Activated T-helper 2 cell treated with anti-CD3 and anti-CD28 coated beads, Interferon-gamma antibody, Interleukin-2, Interleukin-4, amounts not matched to agents 10 μg/mL and 5 μg/mL and 100 μg/mL, durations not matched to agents 14 hours and 24 hours and 36 hours (primary cell): ENCODE results near the gene ADRA2B. TPM values are rescaled to one million over a fixed set of nuclear protein-coding genes. Genes with fewer than 3 reads are reported as not detected.

ENCODE experiments used
- DNase-seq: peaks from one replicate; pipeline ENCODE4 v3.0.0; 2021; ENCODE audit warnings: low spot score
- H3K27ac Mint-ChIP-seq: one replicate; pipeline ENCODE4 v1.8.0; 2021; ENCODE audit warnings: mixed read lengths
- H3K27me3 Mint-ChIP-seq: one replicate; pipeline ENCODE4 v1.8.0; 2021; ENCODE audit warnings: low read depth, mixed read lengths
- H3K36me3 Mint-ChIP-seq: one replicate; pipeline ENCODE4 v1.8.0; 2021; ENCODE audit warnings: low read depth, mixed read lengths
- H3K4me1 Mint-ChIP-seq: one replicate; pipeline ENCODE4 v1.8.0; 2021; ENCODE audit warnings: low read depth, mixed read lengths
- H3K4me3 Mint-ChIP-seq: one replicate; pipeline ENCODE4 v1.8.0; 2021; ENCODE audit warnings: low read depth, mild to moderate bottlenecking, moderate library complexity, mixed read lengths
- H3K9me3 Mint-ChIP-seq: one replicate; pipeline ENCODE4 v1.8.0; 2021; ENCODE audit warnings: mixed read lengths
- intact Hi-C: fragments of 100-400 bp; cut with micrococcal nuclease; formaldehyde crosslinking; loops from one replicate; pipeline ENCODE4 v1.15.1; 2023
- total RNA-seq: library from RNA; stranded (reverse); gene quantifications from 2 replicates; pipeline ENCODE4 v1.2.3, GENCODE V29; 2022

The ADRA2B gene
- total RNA-seq, 1 donor from 2014 or later = 0.21 TPM

DNA sequence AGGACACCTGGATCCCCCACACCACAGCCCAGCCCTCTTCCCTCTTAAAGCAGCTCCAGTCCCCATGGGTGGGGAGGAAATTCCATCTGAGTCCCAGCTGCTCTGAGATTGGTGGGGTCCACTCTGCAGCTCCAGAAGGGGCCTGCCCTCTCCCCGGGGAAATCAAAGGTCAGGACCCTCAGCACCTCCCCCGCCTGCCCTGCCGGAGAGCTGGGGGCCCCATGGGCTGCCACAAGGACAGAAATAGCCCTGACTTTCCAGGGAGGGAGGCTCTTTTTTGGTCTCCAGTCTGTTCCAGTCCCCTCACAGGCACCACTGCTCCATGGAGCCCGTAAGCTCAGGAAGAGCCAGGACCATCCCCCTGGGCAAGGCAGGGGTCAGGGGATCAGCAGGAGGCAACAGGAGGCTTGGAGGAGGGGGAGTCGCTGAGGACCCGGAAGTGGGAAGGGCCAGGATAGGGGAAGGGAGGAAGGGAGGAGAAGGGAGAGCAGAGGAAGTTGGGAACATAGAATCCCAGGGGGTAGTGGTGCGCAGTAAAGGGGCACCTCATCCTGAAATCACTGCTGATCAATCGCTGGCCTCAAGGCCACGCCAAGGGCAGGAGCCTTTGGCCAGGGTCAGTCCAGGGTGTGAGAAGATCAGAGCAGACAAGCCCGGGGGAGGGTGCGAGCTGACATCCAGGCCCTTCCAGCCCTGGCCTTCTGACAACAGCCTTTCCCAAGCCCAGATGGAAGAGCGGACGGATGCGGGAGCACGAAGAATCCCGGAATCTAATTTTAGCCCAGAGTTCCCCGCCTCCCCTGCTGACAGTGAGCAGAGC lies 7.6 kb downstream of the ADRA2B start:
- H3K36me3 Mint-ChIP-seq = no peaks in the 10 kb centered on the region
- H3K27me3 Mint-ChIP-seq = peaks cover 5% of the 10 kb centered on the region
- no peak overlapping the region for H3K27ac Mint-ChIP-seq
- H3K9me3 Mint-ChIP-seq = peaks cover 11% of the 10 kb centered on the region
- H3K4me3 Mint-ChIP-seq = no peak overlapping the region
- no peak for DNase-seq
- no peaks in the 10 kb centered on the region for H3K4me1 Mint-ChIP-seq
- intact Hi-C loops = no loop called here

DNA sequence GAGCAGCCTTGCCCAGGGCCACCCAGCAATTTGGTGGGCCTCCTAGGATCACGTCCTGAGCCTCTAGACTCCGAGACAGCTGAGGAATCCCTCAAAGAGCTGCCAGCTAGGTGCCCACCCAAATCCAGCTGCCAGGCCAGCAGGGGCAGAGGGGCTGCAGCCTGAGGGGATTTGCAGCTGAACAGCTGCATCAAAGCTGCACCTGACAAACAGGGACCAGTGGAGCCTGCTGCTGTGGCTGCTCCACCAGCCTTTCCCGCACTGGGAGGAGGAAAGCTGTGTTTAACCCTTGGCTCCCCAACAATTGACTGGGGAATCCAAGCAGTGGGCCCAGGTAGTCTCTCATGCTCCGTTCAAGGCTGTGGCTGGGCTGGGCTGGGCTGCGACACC lies 8.2 kb downstream of the ADRA2B start:
- H3K4me1 Mint-ChIP-seq = no peaks in the 10 kb centered on the region
- intact Hi-C loops = no loop called here
- peaks cover 11% of the 10 kb centered on the region for H3K9me3 Mint-ChIP-seq

DNA sequence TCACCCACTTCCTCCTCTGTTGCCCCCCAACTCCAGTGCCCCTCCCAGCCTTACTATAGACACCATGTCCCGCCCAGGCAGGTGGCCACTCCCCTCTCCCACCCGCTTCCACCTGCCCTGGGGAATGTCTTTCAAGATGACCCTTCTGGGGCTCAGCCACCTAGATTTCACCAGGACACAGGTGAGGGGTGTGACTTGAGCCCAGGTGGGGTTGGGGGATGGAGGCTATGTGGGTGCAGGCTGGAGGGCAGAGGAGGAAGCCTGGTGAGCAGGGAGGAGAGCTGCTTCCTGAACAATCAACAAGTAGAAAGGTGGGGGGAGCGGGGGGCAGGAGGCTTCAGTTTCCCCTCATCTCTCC lies 8.7 kb downstream of the ADRA2B start:
- Mint-ChIP-seq H3K4me1 (no peaks in the 10 kb centered on the region), H3K4me3 (no peak overlapping the region), H3K9me3 (peaks cover 11% of the 10 kb centered on the region), H3K27ac (no peak overlapping the region), H3K36me3 (no peaks in the 10 kb centered on the region), H3K27me3 (peaks cover 5% of the 10 kb centered on the region)
- intact Hi-C loops = no loop called here
- no peak for DNase-seq

More for the DNA sequence above, 8.2 kb downstream of the ADRA2B start:
- Mint-ChIP-seq H3K27ac (no peak overlapping the region), H3K27me3 (peaks cover 5% of the 10 kb centered on the region), H3K4me3 (no peak overlapping the region), H3K36me3 (no peaks in the 10 kb centered on the region)
- no peak for DNase-seq

GRCh38 chr2:96106991-96107707 lies 9.2 kb downstream of the ADRA2B start:
- H3K9me3 Mint-ChIP-seq = peaks cover 11% of the 10 kb centered on the region
- H3K27ac Mint-ChIP-seq = no peak overlapping the region
- H3K36me3 Mint-ChIP-seq = no peaks in the 10 kb centered on the region
- intact Hi-C loops = no loop called here
- no peaks in the 10 kb centered on the region for H3K4me1 Mint-ChIP-seq
- peaks cover 5% of the 10 kb centered on the region for H3K27me3 Mint-ChIP-seq
- no peak for DNase-seq
- H3K4me3 Mint-ChIP-seq = no peak overlapping the region

- intact Hi-C loops = no loop called here
- Mint-ChIP-seq H3K4me1 (no peaks in the 10 kb centered on the region), H3K4me3 (no peak overlapping the region), H3K36me3 (no peaks in the 10 kb centered on the region), H3K27ac (no peak overlapping the region), H3K27me3 (peaks cover 5% of the 10 kb centered on the region), H3K9me3 (peaks cover 11% of the 10 kb centered on the region)
- DNase-seq = no peak
These were observed 10.2 kb downstream of the ADRA2B start for GRCh38 chr2:96105994-96106715.

GRCh38 chr2:96105152-96105915 lies 11.0 kb downstream of the ADRA2B start:
- H3K36me3 Mint-ChIP-seq = no peaks in the 10 kb centered on the region
- no peak for DNase-seq
- intact Hi-C loops = no loop called here
- H3K27ac Mint-ChIP-seq = no peak overlapping the region
- peaks cover 11% of the 10 kb centered on the region for H3K9me3 Mint-ChIP-seq
- no peaks in the 10 kb centered on the region for H3K4me1 Mint-ChIP-seq
- no peak overlapping the region for H3K4me3 Mint-ChIP-seq
- H3K27me3 Mint-ChIP-seq = peaks cover 5% of the 10 kb centered on the region

- no peaks in the 10 kb centered on the region for H3K4me1 Mint-ChIP-seq
- no peak overlapping the region for H3K4me3 Mint-ChIP-seq
- no peak overlapping the region for H3K27ac Mint-ChIP-seq
- DNase-seq = no peak
- H3K36me3 Mint-ChIP-seq = no peaks in the 10 kb centered on the region
- peaks cover 11% of the 10 kb centered on the region for H3K9me3 Mint-ChIP-seq
- peaks cover 5% of the 10 kb centered on the region for H3K27me3 Mint-ChIP-seq
- intact Hi-C loops = no loop called here
These were observed 11.9 kb downstream of the ADRA2B start for GRCh38 chr2:96104487-96104861.

GRCh38 chr2:96103761-96104486 lies 12.4 kb downstream of the ADRA2B start:
- no peaks in the 10 kb centered on the region for H3K4me1 Mint-ChIP-seq
- peaks cover 11% of the 10 kb centered on the region for H3K9me3 Mint-ChIP-seq
- H3K27ac Mint-ChIP-seq = no peak overlapping the region
- DNase-seq = no peak
- peaks cover 2% of the 10 kb centered on the region for H3K27me3 Mint-ChIP-seq
- intact Hi-C loops = no loop called here
- H3K4me3 Mint-ChIP-seq = no peak overlapping the region
- H3K36me3 Mint-ChIP-seq = no peaks in the 10 kb centered on the region

DNA sequence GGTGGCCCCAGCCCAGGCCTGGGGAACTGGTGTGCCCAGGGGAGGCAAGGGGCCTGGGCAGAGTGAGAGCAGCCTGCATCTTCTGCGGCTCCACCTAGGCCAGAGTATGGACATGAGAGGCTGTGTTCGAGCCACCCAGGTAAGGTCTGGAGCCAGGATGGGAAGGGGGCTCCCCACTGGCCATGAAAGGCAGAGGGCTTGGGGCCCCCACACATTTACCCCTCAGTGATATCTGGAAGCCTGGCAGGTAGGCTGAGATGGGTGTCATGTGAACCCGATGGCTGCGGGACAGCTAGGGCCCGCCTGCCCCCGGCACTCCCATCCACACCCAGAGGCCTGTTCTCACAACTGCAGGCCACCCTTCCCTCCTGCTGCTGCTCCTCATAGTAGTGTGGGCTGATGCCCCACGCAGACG lies 13.2 kb downstream of the ADRA2B start:
- Mint-ChIP-seq H3K9me3 (peaks cover 11% of the 10 kb centered on the region), H3K27me3 (peaks cover 2% of the 10 kb centered on the region), H3K4me1 (no peaks in the 10 kb centered on the region), H3K36me3 (no peaks in the 10 kb centered on the region), H3K4me3 (no peak overlapping the region), H3K27ac (no peak overlapping the region)
- intact Hi-C loops = no loop called here
- DNase-seq = no peak

DNA sequence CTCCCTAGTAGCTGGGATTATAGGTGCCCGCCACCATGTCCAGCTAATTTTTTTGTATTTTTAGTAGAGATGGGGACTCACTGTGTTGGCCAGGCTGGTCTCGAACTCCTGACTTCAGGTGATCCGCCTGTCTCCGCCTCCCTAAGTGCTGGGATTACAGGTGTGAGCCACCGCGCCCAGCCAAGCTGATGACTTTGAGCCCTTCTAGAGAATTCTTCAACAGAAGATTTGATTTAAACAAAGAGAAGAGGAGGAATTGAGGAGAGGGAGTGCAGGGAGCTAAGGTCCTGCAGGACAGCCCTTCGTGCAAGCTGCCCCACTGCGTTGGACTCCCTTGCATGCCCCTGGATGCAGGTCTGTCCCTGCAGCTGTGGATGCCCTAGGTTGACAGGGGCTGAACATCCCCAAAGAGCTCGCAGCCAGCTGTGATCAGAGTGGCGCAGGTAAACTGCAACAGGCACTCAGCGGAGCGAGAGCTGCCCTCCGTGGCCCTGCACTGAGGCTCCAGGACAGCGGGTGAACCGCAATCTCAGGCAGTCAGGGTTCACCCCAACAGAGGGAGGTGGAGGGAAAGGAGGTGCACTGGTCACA lies 13.7 kb downstream of the ADRA2B start:
- no peak for DNase-seq
- H3K27me3 Mint-ChIP-seq = peaks cover 1% of the 10 kb centered on the region
- no peak overlapping the region for H3K27ac Mint-ChIP-seq
- intact Hi-C loops = no loop called here
- no peak overlapping the region for H3K4me3 Mint-ChIP-seq
- peaks cover 11% of the 10 kb centered on the region for H3K9me3 Mint-ChIP-seq
- H3K4me1 Mint-ChIP-seq = no peaks in the 10 kb centered on the region
- no peaks in the 10 kb centered on the region for H3K36me3 Mint-ChIP-seq

DNA sequence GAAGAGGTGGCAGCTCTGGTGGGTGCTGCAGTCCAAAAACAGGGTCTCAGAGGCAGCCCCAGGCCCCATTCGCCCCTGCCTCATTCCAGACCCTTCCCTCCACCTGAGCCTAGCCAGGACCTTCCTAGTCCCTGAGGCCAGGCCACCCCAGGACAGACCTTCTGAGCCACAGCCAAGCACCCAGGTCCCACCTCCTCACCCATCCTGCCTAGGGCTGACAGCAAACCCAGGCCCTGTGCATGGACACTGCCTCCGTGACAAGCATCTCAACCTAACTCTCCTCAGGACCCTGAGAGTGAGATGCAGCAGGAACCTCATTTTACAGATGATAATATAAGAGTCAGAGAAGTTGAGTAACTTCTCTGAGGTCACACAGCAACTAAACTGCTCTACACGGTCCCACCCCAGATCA lies 15.5 kb downstream of the ADRA2B start:
- no peak overlapping the region for H3K4me3 Mint-ChIP-seq
- no peak for DNase-seq
- H3K4me1 Mint-ChIP-seq = no peaks in the 10 kb centered on the region
- peaks cover 11% of the 10 kb centered on the region for H3K9me3 Mint-ChIP-seq
- H3K27ac Mint-ChIP-seq = no peak overlapping the region
- H3K27me3 Mint-ChIP-seq = no peaks in the 10 kb centered on the region
- intact Hi-C loops = no loop called here
- H3K36me3 Mint-ChIP-seq = no peaks in the 10 kb centered on the region
